Neuronal stem cell (in vitro differentiated cells): ENCODE measurements around the gene TMEM271.

Experiments
- DNase-seq: peaks from one replicate; pipeline ENCODE4 v3.0.0-alpha.2; 2013; ENCODE audit warnings: low spot score
- H2AFZ ChIP-seq: one replicate; pipeline ENCODE4 v1.6.1; 2013; ENCODE audit warnings: mild to moderate bottlenecking, low read length, inconsistent platforms
- H2AK5ac ChIP-seq: 2 replicates; pipeline ENCODE4 v1.6.1; 2013; ENCODE audit warnings: low read depth, mild to moderate bottlenecking, inconsistent platforms, low read length, moderate library complexity, mixed read lengths
- H2BK120ac ChIP-seq: 2 replicates; pipeline ENCODE4 v1.6.1; 2013; ENCODE audit warnings: low read depth, mild to moderate bottlenecking, inconsistent platforms, low read length, moderate library complexity, mixed read lengths
- H2BK12ac ChIP-seq: one replicate; pipeline ENCODE4 v1.6.1; 2013; ENCODE audit warnings: low read length, inconsistent platforms
- H2BK15ac ChIP-seq: 2 replicates; pipeline ENCODE4 v1.6.1; 2013; ENCODE audit warnings: mild to moderate bottlenecking, low read length, inconsistent platforms, mixed read lengths
- H2BK5ac ChIP-seq: one replicate; pipeline ENCODE4 v1.6.1; 2013; ENCODE audit warnings: inconsistent platforms, mild to moderate bottlenecking, low read length, moderate library complexity
- H3K14ac ChIP-seq: one replicate; pipeline ENCODE4 v1.6.1; 2013; ENCODE audit warnings: low read length, inconsistent platforms
- H3K18ac ChIP-seq: 2 replicates; pipeline ENCODE4 v1.6.1; 2013; ENCODE audit warnings: low read length, inconsistent platforms
- H3K23ac ChIP-seq: 2 replicates; pipeline ENCODE4 v1.6.1; 2013; ENCODE audit warnings: low read depth, mild to moderate bottlenecking, mixed read lengths, low read length, inconsistent platforms; ENCODE audit not compliant: poor library complexity
- H3K27ac ChIP-seq: replicated peaks from 3 replicates; pipeline ENCODE4 v1.5.1; 2013; ENCODE audit warnings: low read length, inconsistent platforms
- H3K27me3 ChIP-seq, 3 experiments: 2 replicates each; pipeline ENCODE4 v1.6.1; 2013; ENCODE audit warnings: low read length in 3 of 3, mild to moderate bottlenecking in 2 of 3, inconsistent platforms in 1 of 3, low read depth in 1 of 3, mixed read lengths in 1 of 3, moderate library complexity in 1 of 3; ENCODE audit not compliant: control insufficient read depth in 3 of 3, insufficient read depth in 3 of 3
- H3K36me3 ChIP-seq, 2 donors: replicated peaks in 1 of 2; 2 replicates each; pipeline ENCODE4 v1.6.1; 2013; ENCODE audit warnings: low read length in 2 of 2; ENCODE audit not compliant: control insufficient read depth in 2 of 2, insufficient read depth in 2 of 2
- H3K4ac ChIP-seq: 2 replicates; pipeline ENCODE4 v1.6.1; 2013; ENCODE audit warnings: inconsistent platforms, mild to moderate bottlenecking, low read length, moderate library complexity
- H3K4me1 ChIP-seq, 2 donors: 1 replicate in 1 of 2; 2 replicates in 1 of 2; pipeline ENCODE4 v1.6.1; 2013; ENCODE audit warnings: low read length in 2 of 2, low read depth in 1 of 2; ENCODE audit not compliant: control insufficient read depth in 2 of 2, insufficient read depth in 1 of 2
- H3K4me2 ChIP-seq: one replicate; pipeline ENCODE4 v1.6.1; 2013; ENCODE audit warnings: mild to moderate bottlenecking, low read length, inconsistent platforms; ENCODE audit not compliant: insufficient read depth, poor library complexity, severe bottlenecking
- H3K4me3 ChIP-seq, 2 donors: 2 replicates each; pipeline ENCODE4 v1.5.1; 2013; ENCODE audit warnings: low read length in 2 of 2, mild to moderate bottlenecking in 2 of 2, inconsistent platforms in 1 of 2, moderate library complexity in 1 of 2
- H3K79me1 ChIP-seq: one replicate; pipeline ENCODE4 v1.6.1; 2013; ENCODE audit warnings: low read depth, mild to moderate bottlenecking, inconsistent platforms, low read length, moderate library complexity
- H3K9ac ChIP-seq: one replicate; pipeline ENCODE4 v1.6.1; 2013; ENCODE audit warnings: mild to moderate bottlenecking, low read depth, low read length, inconsistent platforms; ENCODE audit not compliant: poor library complexity
- H3K9me3 ChIP-seq, 2 donors: replicated peaks in 1 of 2; 2 replicates each; pipeline versions ENCODE3 to v1.6.1; 2013; ENCODE audit warnings: low read length in 2 of 2, mild to moderate bottlenecking in 2 of 2, inconsistent platforms in 1 of 2, low read depth in 1 of 2, mixed read lengths in 1 of 2, moderate library complexity in 1 of 2; ENCODE audit not compliant: control insufficient read depth in 2 of 2, insufficient read depth in 1 of 2
- H4K8ac ChIP-seq: one replicate; pipeline ENCODE4 v1.6.1; 2013; ENCODE audit warnings: low read depth, mild to moderate bottlenecking, inconsistent platforms, low read length, moderate library complexity
- H4K91ac ChIP-seq: one replicate; pipeline ENCODE4 v1.6.1; 2013; ENCODE audit warnings: low read length, low read depth, mild to moderate bottlenecking, inconsistent platforms; ENCODE audit not compliant: poor library complexity
- WGBS, 2 donors: extraction: QIAGEN DNeasy Blood & Tissue Kit; methylation state at CpG; one replicate each; pipeline ENCODE4 v1.1.7; 2013; ENCODE audit warnings: missing lambda C conversion rate in 2 of 2, mixed read lengths in 1 of 2; ENCODE audit not compliant: insufficient read length in 2 of 2, insufficient replicate concordance in 1 of 2; ENCODE audit errors: extremely low coverage in 2 of 2; 5-methylcytosine and 5-hydroxymethylcytosine counted together

The TMEM271 gene

DNA sequence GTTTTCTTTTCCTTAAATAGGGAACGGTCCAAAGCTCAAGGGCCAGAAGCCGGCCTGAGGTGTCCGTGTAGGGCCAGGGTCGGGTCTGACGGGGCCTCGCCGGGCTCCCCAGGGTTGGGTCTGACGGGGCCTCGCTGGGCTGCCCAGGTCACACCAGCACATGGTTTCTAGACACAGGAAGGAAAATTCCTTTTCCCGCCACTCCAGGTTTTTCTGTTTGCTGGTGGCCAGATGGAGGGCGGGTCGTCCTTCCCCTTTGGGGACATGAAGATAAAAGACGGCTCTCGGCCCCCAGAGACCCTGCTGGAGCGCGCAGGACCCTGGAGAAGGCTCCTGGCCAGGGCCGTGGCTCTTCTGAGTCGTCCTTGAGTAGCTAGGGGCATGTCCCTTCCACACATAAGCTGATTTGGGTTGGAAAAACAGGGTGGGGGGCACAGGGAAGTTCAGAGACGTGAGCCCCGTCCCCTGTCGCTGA lies 42.0 kb downstream of the TMEM271 start:
- H3K4me2 ChIP-seq: no peak overlapping the region
- DNase-seq: no peak
- no peaks in the 10 kb centered on the region for H3K4me1 ChIP-seq
- no peak overlapping the region for H3K23ac ChIP-seq
- H3K4ac ChIP-seq: no peak overlapping the region
- no peaks in the 10 kb centered on the region for H3K27me3 ChIP-seq
- H3K36me3 ChIP-seq: peaks cover 30 to 94% of the 10 kb centered on the region in 2 donors
- H3K9me3 ChIP-seq: peaks cover 0 to 3% of the 10 kb centered on the region in 2 donors
- no peak overlapping the region for H2AFZ ChIP-seq
- H4K8ac ChIP-seq: no peak overlapping the region
- H2AK5ac ChIP-seq: no peak overlapping the region
- H2BK120ac ChIP-seq: no peak overlapping the region
- no peak overlapping the region for H2BK12ac ChIP-seq
- peaks cover 2% of the 10 kb centered on the region for H3K79me1 ChIP-seq
- H3K9ac ChIP-seq: no peak overlapping the region
- no peak overlapping the region for H3K18ac ChIP-seq
- H2BK5ac ChIP-seq: no peak overlapping the region
- no peak overlapping the region for H2BK15ac ChIP-seq
- no CpG with 5 or more reads among the region's 21 CpGs for WGBS, 2 donors
- H3K27ac ChIP-seq: no peak overlapping the region
- no peak overlapping the region for H4K91ac ChIP-seq
- H3K14ac ChIP-seq: no peak overlapping the region
- no peak overlapping the region for H3K4me3 ChIP-seq

DNA sequence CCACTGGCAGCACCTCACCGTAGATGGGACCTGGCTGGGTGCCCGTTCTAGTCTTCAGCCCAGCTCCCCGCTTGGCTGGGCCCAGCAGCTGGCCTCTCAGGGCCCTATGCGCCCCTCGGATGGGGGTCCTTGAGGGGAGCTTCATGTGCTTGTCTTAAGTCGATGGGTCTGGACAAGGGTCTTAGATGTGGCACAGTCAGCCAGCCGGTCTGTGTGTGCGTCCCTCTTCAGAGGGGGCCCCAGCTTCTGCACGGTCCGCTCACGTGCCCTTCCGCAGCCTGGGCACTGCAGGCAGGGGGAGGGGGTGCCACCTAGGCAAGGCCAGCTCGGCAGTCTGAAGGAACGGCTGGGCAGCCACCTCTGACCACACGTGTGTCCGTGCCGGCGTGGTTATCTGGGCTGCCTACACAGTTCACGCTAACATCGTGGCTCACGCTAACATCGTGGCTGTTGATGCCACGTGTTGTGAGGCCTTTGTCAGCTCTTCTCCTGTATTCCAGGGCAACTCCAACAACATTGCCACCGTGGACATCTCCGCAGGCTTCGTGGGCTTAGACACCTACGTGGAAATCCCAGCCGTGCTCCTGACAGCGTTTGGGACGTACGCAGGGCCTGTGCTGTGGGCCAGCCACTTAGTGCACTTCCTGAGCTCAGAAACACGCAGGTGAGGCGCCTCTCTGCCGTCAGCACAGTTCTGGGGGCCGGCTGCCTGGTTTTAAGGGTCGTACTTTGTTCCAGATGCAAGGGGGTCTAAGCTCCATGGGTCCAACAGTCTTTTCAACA lies 42.6 kb downstream of the TMEM271 start:
- H2AFZ ChIP-seq: no peak overlapping the region
- no peak overlapping the region for H3K4ac ChIP-seq
- no CpG with 5 or more reads among the region's 36 CpGs for WGBS, 2 donors
- no peak overlapping the region for H2AK5ac ChIP-seq
- H3K9ac ChIP-seq: peak overlapping the region; percentile 32
- H3K4me2 ChIP-seq: no peak overlapping the region
- no peaks in the 10 kb centered on the region for H3K27me3 ChIP-seq
- H4K8ac ChIP-seq: no peak overlapping the region
- peaks cover 2% of the 10 kb centered on the region for H3K79me1 ChIP-seq
- H3K14ac ChIP-seq: no peak overlapping the region
- no peak overlapping the region for H2BK120ac ChIP-seq
- H3K18ac ChIP-seq: no peak overlapping the region
- H3K4me1 ChIP-seq: no peaks in the 10 kb centered on the region
- no peak overlapping the region for H4K91ac ChIP-seq
- H3K9me3 ChIP-seq: peaks cover 0 to 3% of the 10 kb centered on the region in 2 donors
- DNase-seq: no peak
- H3K36me3 ChIP-seq: peaks cover 35 to 94% of the 10 kb centered on the region in 2 donors
- H2BK15ac ChIP-seq: no peak overlapping the region
- H3K23ac ChIP-seq: no peak overlapping the region
- H3K4me3 ChIP-seq: no peak overlapping the region
- no peak overlapping the region for H3K27ac ChIP-seq
- H2BK12ac ChIP-seq: no peak overlapping the region
- H2BK5ac ChIP-seq: no peak overlapping the region

DNA sequence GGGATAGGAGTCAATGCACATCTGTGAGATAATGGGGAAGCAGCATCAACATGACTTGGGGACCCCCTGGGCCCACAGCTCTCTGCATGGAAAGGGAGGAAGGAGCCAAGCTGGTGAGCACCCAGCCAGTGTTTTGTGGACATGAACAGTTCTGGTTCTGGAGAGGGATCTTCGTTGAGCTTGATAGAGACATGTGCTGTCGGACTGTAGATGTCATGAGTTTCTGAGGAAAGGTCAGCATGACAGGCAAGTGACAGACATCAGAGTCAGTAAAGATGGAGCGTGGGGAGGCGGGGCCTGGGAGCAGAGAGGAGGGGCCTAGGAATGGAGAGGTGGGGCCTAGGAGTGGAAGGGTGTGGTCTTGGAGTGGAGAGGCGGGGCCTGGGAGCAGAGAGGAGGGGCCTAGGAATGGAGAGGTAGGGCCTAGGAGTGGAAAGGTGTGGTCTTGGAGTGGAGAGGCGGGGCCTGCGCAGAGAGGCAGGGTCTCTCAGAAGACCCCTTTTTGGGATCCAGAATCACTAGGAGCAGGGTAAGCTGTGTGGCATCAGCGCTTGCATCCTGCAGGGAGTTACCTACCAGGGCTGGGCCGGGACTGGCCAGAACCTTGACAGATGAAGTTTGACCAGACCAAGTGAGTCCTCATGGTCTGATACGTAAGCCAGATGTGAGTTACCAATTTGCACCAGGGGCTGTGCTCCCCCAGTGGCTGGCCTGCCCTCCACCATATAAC lies 43.3 kb downstream of the TMEM271 start:
- Histone ChIP-seq H3K27me3 (no peaks in the 10 kb centered on the region), H3K4me1 (no peaks in the 10 kb centered on the region), H3K4me2 (no peak overlapping the region), H3K14ac (no peak overlapping the region), H2BK15ac (no peak overlapping the region), H2BK5ac (no peak overlapping the region), H3K27ac (no peak overlapping the region), H3K4me3 (no peak overlapping the region), H3K79me1 (peaks cover 2% of the 10 kb centered on the region), H2AK5ac (no peak overlapping the region), H4K91ac (no peak overlapping the region), H3K4ac (no peak overlapping the region), H3K36me3 (peaks cover 35 to 94% of the 10 kb centered on the region in 2 donors), H3K9ac (no peak overlapping the region), H2AFZ (no peak overlapping the region), H3K23ac (no peak overlapping the region), H2BK120ac (no peak overlapping the region), H3K9me3 (peaks cover 0 to 3% of the 10 kb centered on the region in 2 donors), H3K18ac (no peak overlapping the region), H4K8ac (no peak overlapping the region), H2BK12ac (no peak overlapping the region)
- DNase-seq: no peak
- no CpG with 5 or more reads among the region's 10 CpGs for WGBS, 2 donors
